Endodermal cell (in vitro differentiated cells): ENCODE results near the gene GSTT2. TPM values are rescaled to one million over a fixed set of nuclear protein-coding genes. Genes with fewer than 3 reads are reported as not detected.

ENCODE experiments used
- DNase-seq: peaks from one replicate; pipeline ENCODE4 v3.0.0-alpha.2; 2017
- H3K27ac ChIP-seq: 2 replicates; pipeline ENCODE4 v1.5.1; 2013; ENCODE audit warnings: mild to moderate bottlenecking, low read depth, low read length, moderate library complexity
- H3K27me3 ChIP-seq: 2 replicates; pipeline ENCODE4 v1.6.1; 2013; ENCODE audit warnings: mild to moderate bottlenecking, low read length, moderate library complexity; ENCODE audit not compliant: insufficient read depth, control insufficient read depth, poor library complexity, severe bottlenecking
- H3K36me3 ChIP-seq: 2 replicates; pipeline ENCODE4 v1.7.0; 2013; ENCODE audit warnings: mild to moderate bottlenecking, low read length, moderate library complexity; ENCODE audit not compliant: control insufficient read depth, insufficient read depth
- H3K4me1 ChIP-seq: one replicate; pipeline ENCODE4 v1.7.0; 2013; ENCODE audit warnings: low read length; ENCODE audit not compliant: control insufficient read depth, insufficient read depth
- H3K4me3 ChIP-seq: 2 replicates; pipeline ENCODE4 v1.5.1; 2013; ENCODE audit warnings: mild to moderate bottlenecking, low read length, moderate library complexity
- H3K9ac ChIP-seq: 2 replicates; pipeline ENCODE4 v1.6.1; 2013; ENCODE audit warnings: mild to moderate bottlenecking, low read length, moderate library complexity; ENCODE audit not compliant: poor library complexity, severe bottlenecking; ENCODE audit errors: extremely low read depth
- H3K9me3 ChIP-seq: 2 replicates; pipeline ENCODE4 v1.6.1; 2013; ENCODE audit warnings: mild to moderate bottlenecking, low read length, moderate library complexity; ENCODE audit not compliant: control insufficient read depth
- H3K27ac Mint-ChIP-seq: 2 replicates; pipeline ENCODE4 v1.8.0; 2020; ENCODE audit warnings: mixed read lengths
- H3K27me3 Mint-ChIP-seq: 2 replicates; pipeline ENCODE4 v1.8.0; 2021; ENCODE audit warnings: mild to moderate bottlenecking, mixed read lengths; ENCODE audit not compliant: insufficient read depth
- H3K36me3 Mint-ChIP-seq: 2 replicates; pipeline ENCODE4 v1.8.0; 2020; ENCODE audit warnings: low read depth, mixed read lengths
- H3K4me1 Mint-ChIP-seq: 2 replicates; pipeline ENCODE4 v1.8.0; 2020; ENCODE audit warnings: mixed read lengths
- H3K4me3 Mint-ChIP-seq: 2 replicates; pipeline ENCODE4 v1.8.0; 2020; ENCODE audit warnings: mild to moderate bottlenecking, moderate library complexity, mixed read lengths
- H3K9me3 Mint-ChIP-seq: 2 replicates; pipeline ENCODE4 v1.8.0; 2020; ENCODE audit warnings: mild to moderate bottlenecking, mixed read lengths
- CTCF ChIP-seq: fragments of 200-600 bp; sonication (generic); conservative IDR thresholded peaks from 2 replicates; pipeline ENCODE4 v1.5.0; 2021; ENCODE audit warnings: antibody characterized with exemption, mild to moderate bottlenecking
- WGBS, 2 experiments: methylation state at CpG; one replicate each; pipeline versions ENCODE4 v1.1.5 to v1.1.7; 2013; ENCODE audit warnings: missing lambda C conversion rate in 2 of 2, mixed read lengths in 1 of 2; ENCODE audit not compliant: insufficient coverage in 1 of 2, insufficient read length in 1 of 2; 5-methylcytosine and 5-hydroxymethylcytosine counted together
- total RNA-seq, 2 donors: library from RNA; stranded (reverse); fragmentation: NEBNext Ultra II Directional in 1 of 2; extraction: Animal tissue kit (Norgen Biotek cat#: 25700) in 1 of 2; gene quantifications; 2 replicates in 1 of 2; 3 replicates in 1 of 2; pipeline ENCODE4 v1.2.1, GENCODE V29; 2021

The GSTT2 gene
- total RNA-seq, 2 donors from 2014 or later: 0.51 to 3.7 TPM

GRCh38 chr22:24023204-24023789, 43.4 kb downstream of the GSTT2 start:
- Histone ChIP-seq H3K27me3 (no peaks in the 10 kb centered on the region), H3K36me3 (no peaks in the 10 kb centered on the region), H3K4me1 (no peaks in the 10 kb centered on the region), H3K9ac (no peak overlapping the region), H3K4me3 (no peak overlapping the region), H3K9me3 (no peaks in the 10 kb centered on the region), H3K27ac (no peak overlapping the region)
- no peaks in the 10 kb centered on the region for H3K9me3 Mint-ChIP-seq
- H3K27ac Mint-ChIP-seq: no peak overlapping the region
- H3K4me3 Mint-ChIP-seq: no peak overlapping the region
- no peak for DNase-seq
- no peaks in the 10 kb centered on the region for H3K27me3 Mint-ChIP-seq
- no peak for TF ChIP-seq CTCF
- peaks cover 16% of the 10 kb centered on the region for H3K4me1 Mint-ChIP-seq
- peaks cover 5% of the 10 kb centered on the region for H3K36me3 Mint-ChIP-seq

- no peaks in the 10 kb centered on the region for H3K36me3 ChIP-seq
- no peak overlapping the region for H3K27ac ChIP-seq
- Mint-ChIP-seq H3K27ac (no peak overlapping the region), H3K9me3 (no peaks in the 10 kb centered on the region), H3K27me3 (no peaks in the 10 kb centered on the region), H3K36me3 (peaks cover 5% of the 10 kb centered on the region), H3K4me3 (no peak overlapping the region), H3K4me1 (peaks cover 16% of the 10 kb centered on the region)
- H3K27me3 ChIP-seq: no peaks in the 10 kb centered on the region
- H3K4me3 ChIP-seq: no peak overlapping the region
- TF ChIP-seq CTCF: no peak
- no peaks in the 10 kb centered on the region for H3K4me1 ChIP-seq
- no peak overlapping the region for H3K9ac ChIP-seq
- 85 to 96% methylated on average over 3 of the region's 3 CpGs for WGBS, 2 experiments
- H3K9me3 ChIP-seq: no peaks in the 10 kb centered on the region
- no peak for DNase-seq
Observed at GRCh38 chr22:24024354-24024753, 44.4 kb downstream of the GSTT2 start.

- peak; percentile 40 for DNase-seq
- no peak overlapping the region for H3K4me3 ChIP-seq
- 89 to 91% methylated on average over 4 to 6 of the region's 6 CpGs for WGBS, 2 experiments
Observed at GRCh38 chr22:24025475-24025874, 45.5 kb downstream of the GSTT2 start.

More at GRCh38 chr22:24025475-24025874, 45.5 kb downstream of the GSTT2 start:
- no peaks in the 10 kb centered on the region for H3K9me3 Mint-ChIP-seq
- H3K36me3 Mint-ChIP-seq: peaks cover 5% of the 10 kb centered on the region
- H3K9me3 ChIP-seq: no peaks in the 10 kb centered on the region
- no peak overlapping the region for H3K27ac ChIP-seq
- H3K4me3 Mint-ChIP-seq: no peak overlapping the region
- no peak overlapping the region for H3K9ac ChIP-seq
- TF ChIP-seq CTCF: no peak
- H3K4me1 Mint-ChIP-seq: peaks cover 16% of the 10 kb centered on the region
- H3K36me3 ChIP-seq: no peaks in the 10 kb centered on the region
- H3K4me1 ChIP-seq: no peaks in the 10 kb centered on the region
- H3K27ac Mint-ChIP-seq: no peak overlapping the region
- no peaks in the 10 kb centered on the region for H3K27me3 ChIP-seq
- no peaks in the 10 kb centered on the region for H3K27me3 Mint-ChIP-seq
